Hepatocyte (in vitro differentiated cells): ENCODE measurements around the gene ULBP3. TPM values are rescaled to one million over a fixed set of nuclear protein-coding genes. Genes with fewer than 3 reads are reported as not detected.
A peak's percentile ranks its signal among the peaks of the same experiment; 100 is the strongest.

Experiments
- DNase-seq: peaks from one replicate; pipeline ENCODE4 v3.0.0-alpha.2; 2016; ENCODE audit warnings: low spot score
- H2AFZ ChIP-seq: fragments of 200-600 bp; sonication (generic); 2 replicates; pipeline ENCODE4 v1.6.0; 2016; ENCODE audit warnings: antibody characterized with exemption, mild to moderate bottlenecking
- H3K27ac ChIP-seq: fragments of 200-600 bp; sonication (generic); 2 replicates; pipeline ENCODE4 v1.5.1; 2016; ENCODE audit warnings: mild to moderate bottlenecking
- H3K27me3 ChIP-seq: fragments of 200-600 bp; sonication (generic); 2 replicates; pipeline ENCODE4 v1.6.1; 2016
- H3K36me3 ChIP-seq: fragments of 200-600 bp; sonication (generic); replicated peaks from 2 replicates; pipeline ENCODE4 v1.5.1; 2016; ENCODE audit warnings: low read depth; ENCODE audit not compliant: insufficient read depth
- H3K4me1 ChIP-seq: fragments of 200-600 bp; sonication (generic); 2 replicates; pipeline ENCODE4 v1.5.1; 2016; ENCODE audit warnings: mild to moderate bottlenecking, moderate library complexity; ENCODE audit not compliant: insufficient read depth
- H3K4me2 ChIP-seq: fragments of 200-600 bp; sonication (generic); 2 replicates; pipeline ENCODE4 v1.6.0; 2016
- H3K4me3 ChIP-seq: fragments of 200-600 bp; sonication (generic); 2 replicates; pipeline ENCODE4 v1.5.1; 2016; ENCODE audit warnings: mild to moderate bottlenecking
- H3K79me2 ChIP-seq: fragments of 200-600 bp; sonication (generic); 2 replicates; pipeline ENCODE4 v1.6.0; 2017; ENCODE audit warnings: mild to moderate bottlenecking
- H3K9me2 ChIP-seq: fragments of 200-600 bp; sonication (generic); replicated peaks from 2 replicates; pipeline ENCODE4 v1.6.0; 2017; ENCODE audit warnings: mild to moderate bottlenecking; ENCODE audit not compliant: insufficient read depth
- H3K9me3 ChIP-seq: fragments of 200-600 bp; sonication (generic); 2 replicates; pipeline ENCODE4 v1.5.1; 2016; ENCODE audit warnings: low read depth, mild to moderate bottlenecking
- H4K20me1 ChIP-seq: fragments of 200-600 bp; sonication (generic); 2 replicates; pipeline ENCODE4 v1.6.0; 2016; ENCODE audit warnings: mild to moderate bottlenecking; ENCODE audit not compliant: insufficient read depth, poor library complexity, severe bottlenecking
- CTCF ChIP-seq: fragments of 200-600 bp; sonication (generic); IDR thresholded peaks from 2 replicates; pipeline ENCODE4 v1.5.1; 2016; ENCODE audit warnings: antibody characterized with exemption, mild to moderate bottlenecking; ENCODE audit not compliant: poor library complexity
- EZH2 ChIP-seq: fragments of 200-600 bp; sonication (generic); IDR thresholded peaks from 2 replicates; pipeline ENCODE4 v1.6.1; 2016; ENCODE audit warnings: antibody characterized with exemption, mild to moderate bottlenecking, borderline replicate concordance
- EZH2phosphoT487 ChIP-seq: fragments of 200-600 bp; sonication (generic); IDR thresholded peaks from one replicate; pipeline ENCODE4 v1.6.1; 2018; ENCODE audit warnings: antibody characterized with exemption, mild to moderate bottlenecking, low read depth, moderate library complexity; ENCODE audit not compliant: unreplicated experiment, severe bottlenecking
- whole genome bisulfite sequencing: methylation state at CpG from one replicate; pipeline ENCODE4 v1.1.6; 2016; ENCODE audit warnings: low lambda C conversion rate; ENCODE audit errors: missing lambda C conversion rate; 5-methylcytosine and 5-hydroxymethylcytosine counted together
- polyA plus RNA-seq: library from polyadenylated mRNA; unstranded; fragments of >200 nt; fragmentation: Nextera tagmentation; extraction: Ambion mirVana; gene quantifications from 2 replicates; pipeline ENCODE4 v1.2.1, GENCODE V29; 2016
- total RNA-seq: library from RNA; depleted of rRNA; stranded (reverse); fragments of >200 nt; gene quantifications from 2 replicates; pipeline ENCODE4 v1.2.3, GENCODE V29; 2014

Gene ULBP3
- total and polyA plus RNA-seq, 2 experiments from 2014 or later = 2.6 to 6.6 TPM

- Histone ChIP-seq H3K79me2 (no peaks in the 10 kb centered on the region), H3K27ac (no peak overlapping the region), H3K9me3 (no peaks in the 10 kb centered on the region), H3K4me2 (no peak overlapping the region), H3K9me2 (no peaks in the 10 kb centered on the region), H2AFZ (no peak overlapping the region), H3K4me3 (no peak overlapping the region), H3K27me3 (peaks cover 50% of the 10 kb centered on the region), H3K4me1 (no peaks in the 10 kb centered on the region), H4K20me1 (no peaks in the 10 kb centered on the region), H3K36me3 (no peaks in the 10 kb centered on the region)
- DNase-seq = no peak
- WGBS = 92% methylated on average over 13 of the region's 13 CpGs
- TF ChIP-seq EZH2phosphoT487 (no peak), CTCF (no peak), EZH2 (no peak)
These were observed 25.8 kb downstream of the ULBP3 start for GRCh38 chr6:150043096-150043495.

- peak overlapping the region; percentile 26 for H2AFZ ChIP-seq
- DNase-seq = no peak
- H3K4me2 ChIP-seq = peak overlapping the region; percentile 70
- 12% methylated on average over 16 of the region's 21 CpGs for WGBS
- no peaks in the 10 kb centered on the region for H4K20me1 ChIP-seq
- no peaks in the 10 kb centered on the region for H3K79me2 ChIP-seq
- TF ChIP-seq EZH2phosphoT487 = peak; percentile 84
- TF ChIP-seq CTCF = no peak
- H3K4me1 ChIP-seq = no peaks in the 10 kb centered on the region
- H3K36me3 ChIP-seq = no peaks in the 10 kb centered on the region
- H3K27ac ChIP-seq = no peak overlapping the region
- no peak overlapping the region for H3K4me3 ChIP-seq
- no peaks in the 10 kb centered on the region for H3K9me2 ChIP-seq
- H3K27me3 ChIP-seq = peaks cover 88% of the 10 kb centered on the region
- H3K9me3 ChIP-seq = no peaks in the 10 kb centered on the region
These were observed 30.5 kb downstream of the ULBP3 start for GRCh38 chr6:150038202-150039062.

- no peaks in the 10 kb centered on the region for H3K4me1 ChIP-seq
These were observed 31.3 kb downstream of the ULBP3 start for GRCh38 chr6:150037526-150038201.

More at GRCh38 chr6:150037526-150038201, 31.3 kb downstream of the ULBP3 start:
- peak overlapping the region; percentile 70 for H3K4me2 ChIP-seq
- no peaks in the 10 kb centered on the region for H3K9me2 ChIP-seq
- no peak for DNase-seq
- no peaks in the 10 kb centered on the region for H3K36me3 ChIP-seq
- H3K27ac ChIP-seq = no peak overlapping the region
- no peaks in the 10 kb centered on the region for H3K9me3 ChIP-seq
- TF ChIP-seq EZH2phosphoT487 = no peak
- TF ChIP-seq EZH2 = peak; percentile 83
- TF ChIP-seq CTCF = no peak
- H3K4me3 ChIP-seq = no peak overlapping the region
- 7% methylated on average over 46 of the region's 55 CpGs for WGBS
- H2AFZ ChIP-seq = no peak overlapping the region
- no peaks in the 10 kb centered on the region for H4K20me1 ChIP-seq
- H3K79me2 ChIP-seq = no peaks in the 10 kb centered on the region
- peaks cover 95% of the 10 kb centered on the region for H3K27me3 ChIP-seq
